OCI-LY3 (cell line): Measurements from ENCODE around the gene ANKRD11.

Source experiments
- EZH2phosphoT487 ChIP-seq: fragments of 200-600 bp; shearing (Covaris generic); IDR thresholded peaks from 2 replicates; pipeline ENCODE4 v1.6.1; 2018; ENCODE audit warnings: antibody characterized with exemption, mixed run types, low read depth
- TF ChIP-seq, protein P1 (sequence below): fragments of 200-600, 300-600 bp; sonication (generic); IDR thresholded peaks from 2 replicates; pipeline ENCODE4 v1.5.1; 2014; ENCODE audit warnings: antibody characterized with exemption, low read length, low read depth

DNA sequence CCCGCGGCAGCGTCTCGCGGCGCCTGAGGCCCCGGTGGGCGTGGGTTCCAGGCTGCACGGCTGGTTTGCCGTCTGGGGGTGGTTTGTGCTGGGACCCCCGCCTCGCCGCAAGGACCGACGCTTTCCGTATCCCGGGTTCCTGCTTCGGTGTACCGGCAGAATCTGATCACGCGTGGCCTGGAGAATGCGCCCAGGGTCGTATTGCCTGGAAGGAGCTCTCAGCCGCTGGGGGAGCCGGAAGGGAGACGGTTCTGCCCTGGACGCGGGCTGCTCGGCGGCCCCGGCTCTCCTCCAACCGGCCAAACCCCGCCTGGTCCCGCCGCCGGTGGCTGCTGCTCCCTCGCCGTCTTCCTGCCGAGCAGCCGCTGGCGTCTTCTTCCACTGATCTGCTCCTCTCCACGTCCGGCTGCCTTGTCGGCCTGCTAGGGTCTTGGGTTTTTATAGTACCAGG, 233.1 kb downstream of the ANKRD11 start:
- TF ChIP-seq, protein P1, sequence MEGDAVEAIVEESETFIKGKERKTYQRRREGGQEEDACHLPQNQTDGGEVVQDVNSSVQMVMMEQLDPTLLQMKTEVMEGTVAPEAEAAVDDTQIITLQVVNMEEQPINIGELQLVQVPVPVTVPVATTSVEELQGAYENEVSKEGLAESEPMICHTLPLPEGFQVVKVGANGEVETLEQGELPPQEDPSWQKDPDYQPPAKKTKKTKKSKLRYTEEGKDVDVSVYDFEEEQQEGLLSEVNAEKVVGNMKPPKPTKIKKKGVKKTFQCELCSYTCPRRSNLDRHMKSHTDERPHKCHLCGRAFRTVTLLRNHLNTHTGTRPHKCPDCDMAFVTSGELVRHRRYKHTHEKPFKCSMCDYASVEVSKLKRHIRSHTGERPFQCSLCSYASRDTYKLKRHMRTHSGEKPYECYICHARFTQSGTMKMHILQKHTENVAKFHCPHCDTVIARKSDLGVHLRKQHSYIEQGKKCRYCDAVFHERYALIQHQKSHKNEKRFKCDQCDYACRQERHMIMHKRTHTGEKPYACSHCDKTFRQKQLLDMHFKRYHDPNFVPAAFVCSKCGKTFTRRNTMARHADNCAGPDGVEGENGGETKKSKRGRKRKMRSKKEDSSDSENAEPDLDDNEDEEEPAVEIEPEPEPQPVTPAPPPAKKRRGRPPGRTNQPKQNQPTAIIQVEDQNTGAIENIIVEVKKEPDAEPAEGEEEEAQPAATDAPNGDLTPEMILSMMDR, result no peak
- no peak for TF ChIP-seq EZH2phosphoT487
